GM12878 (cell line): ENCODE data around the gene FBXL15. TPM values are rescaled to one million over a fixed set of nuclear protein-coding genes. Genes with fewer than 3 reads are reported as not detected.

Source experiments
- ATAC-seq: fragments of 200-7000 bp; cut with Tn5 transposase; 3 replicates; pipeline ENCODE4 v1.9.1; 2020; ENCODE audit warnings: mild to moderate bottlenecking, moderate library complexity
- BruUV-seq: library from RNA; stranded (reverse); fragments of 400-500 nt; replicated peaks from 2 replicates; lab custom pipeline; 2021; lab: Mats Ljungman, UMichigan
- CTCF ChIA-PET: fragments of 300-600 bp; sonication (Branson Sonifier 250); formaldehyde crosslinking; extraction: SDS; loops from one replicate; lab custom pipeline; 2021; ENCODE audit warnings: inconsistent platforms; lab: Yijun Ruan, JAX
- POLR2A ChIA-PET: fragments of 350-600 bp; formaldehyde crosslinking; extraction: SDS; loops from one replicate; lab custom pipeline; 2021; ENCODE audit warnings: inconsistent platforms; lab: Charles Lee
- RAD21 ChIA-PET: fragments of 300-600 bp; sonication (Branson Sonifier 250); formaldehyde crosslinking; loops from one replicate; lab custom pipeline; 2023; ENCODE audit warnings: antibody characterized with exemption; ENCODE audit not compliant: unreplicated experiment; lab: Charles Lee
- SMC1A ChIA-PET: fragments of 300-600 bp; sonication (Branson Sonifier 250); formaldehyde crosslinking; loops from one replicate; lab custom pipeline; 2023; ENCODE audit not compliant: unreplicated experiment, uncharacterized antibody; lab: Charles Lee
- DNase-seq: peaks from one replicate; pipeline ENCODE4 v3.0.0-alpha.2; 2011; ENCODE audit warnings: low read depth, low spot score
- FAIRE-seq: peaks from 3 replicates; lab custom pipeline; 2011; peaks lifted over from hg19 to GRCh38; lab: Jason Lieb, UNC
- H2AFZ ChIP-seq: 2 replicates; pipeline ENCODE4 v1.6.0; 2011; ENCODE audit warnings: low read depth, low read length, control low read depth; ENCODE audit not compliant: control insufficient read depth
- H3K27ac ChIP-seq: 2 replicates; pipeline ENCODE4 v1.5.1; 2011; ENCODE audit warnings: control low read depth; ENCODE audit not compliant: control insufficient read depth, insufficient read depth
- H3K27me3 ChIP-seq, 2 experiments: replicated peaks in 1 of 2; 2 replicates each; pipeline versions ENCODE4 v1.6.0 to v1.6.1; 2011; ENCODE audit warnings: low read length in 1 of 2; ENCODE audit not compliant: control insufficient read depth in 2 of 2, insufficient read depth in 2 of 2
- H3K36me3 ChIP-seq, 2 experiments: 2 replicates each; pipeline ENCODE4 v1.5.1; 2011; ENCODE audit warnings: low read length in 1 of 2; ENCODE audit not compliant: control insufficient read depth in 2 of 2, insufficient read depth in 2 of 2
- H3K4me1 ChIP-seq: 2 replicates; pipeline ENCODE4 v1.6.1; 2011; ENCODE audit warnings: mild to moderate bottlenecking, low read length, moderate library complexity, mixed read lengths; ENCODE audit not compliant: control insufficient read depth, insufficient read depth
- H3K4me2 ChIP-seq: 2 replicates; pipeline ENCODE4 v1.6.0; 2011; ENCODE audit warnings: control low read depth; ENCODE audit not compliant: control insufficient read depth, insufficient read depth
- H3K4me3 ChIP-seq: fragments of 200-600 bp; sonication (generic); 2 replicates; pipeline ENCODE4 v1.5.1; 2016
- H3K79me2 ChIP-seq: 2 replicates; pipeline ENCODE4 v1.6.0; 2011; ENCODE audit warnings: low read length; ENCODE audit not compliant: control insufficient read depth, insufficient read depth
- H3K9ac ChIP-seq: 2 replicates; pipeline ENCODE4 v1.8.0; 2011; ENCODE audit warnings: low read length, control low read depth, mixed read lengths; ENCODE audit not compliant: control insufficient read depth, insufficient read depth
- H3K9me3 ChIP-seq: replicated peaks from 3 replicates; pipeline ENCODE4 v1.5.1; 2011; ENCODE audit warnings: mild to moderate bottlenecking, low read length; ENCODE audit not compliant: control insufficient read depth, insufficient read depth
- H4K20me1 ChIP-seq: 2 replicates; pipeline ENCODE4 v1.6.0; 2011; ENCODE audit not compliant: control insufficient read depth, insufficient read depth
- ATF7 ChIP-seq: fragments of 450-650 bp; IDR thresholded peaks from 2 replicates; pipeline ENCODE4 v1.6.1; 2016; ENCODE audit warnings: low read depth, mild to moderate bottlenecking
- DPF2 ChIP-seq: fragments of 450-650 bp; IDR thresholded peaks from 2 replicates; pipeline ENCODE4 v1.6.1; 2017; ENCODE audit warnings: mild to moderate bottlenecking
- MEF2B ChIP-seq: fragments of 450-650 bp; IDR thresholded peaks from 2 replicates; pipeline ENCODE4 v1.6.1; 2018; ENCODE audit warnings: mild to moderate bottlenecking, moderate library complexity; ENCODE audit not compliant: partially characterized antibody, poor library complexity, severe bottlenecking
- NFYB ChIP-seq: IDR thresholded peaks from 2 replicates; pipeline ENCODE4 v1.6.1; 2011; ENCODE audit warnings: low read depth, mild to moderate bottlenecking, low read length, improper control_type of control experiment, moderate library complexity; ENCODE audit not compliant: insufficient read depth
- NR2F1 ChIP-seq: fragments of 450-650 bp; conservative IDR thresholded peaks from 2 replicates; pipeline ENCODE4 v1.6.1; 2017; ENCODE audit warnings: mild to moderate bottlenecking
- RAD51 ChIP-seq: fragments of 450-650 bp; IDR thresholded peaks from 2 replicates; pipeline ENCODE4 v1.6.1; 2016; ENCODE audit warnings: moderate library complexity, mild to moderate bottlenecking, inconsistent platforms
- RFX5 ChIP-seq: IDR thresholded peaks from 2 replicates; pipeline ENCODE4 v1.6.1; 2011; ENCODE audit warnings: low read depth, low read length, improper control_type of control experiment
- TBL1XR1 ChIP-seq: IDR thresholded peaks from 2 replicates; pipeline ENCODE4 v1.6.1; 2012; ENCODE audit warnings: low read depth, low read length, improper control_type of control experiment
- TCF7 ChIP-seq: IDR thresholded peaks from 2 replicates; pipeline ENCODE4 v1.6.1; 2014; ENCODE audit warnings: antibody characterized with exemption, borderline replicate concordance
- WRNIP1 ChIP-seq: IDR thresholded peaks from 2 replicates; pipeline ENCODE4 v1.6.1; 2011; ENCODE audit warnings: low read depth, low read length, improper control_type of control experiment, borderline replicate concordance
- YBX1 ChIP-seq: fragments of 450-650 bp; IDR thresholded peaks from 2 replicates; pipeline ENCODE4 v1.6.1; 2016; ENCODE audit warnings: antibody characterized with exemption
- ZNF24 ChIP-seq: fragments of 450-650 bp; IDR thresholded peaks from 2 replicates; pipeline ENCODE4 v1.6.1; 2017; ENCODE audit warnings: antibody characterized with exemption, mild to moderate bottlenecking
- WGBS: methylation state at CpG from one replicate; pipeline ENCODE4 v1.1.6; 2016; ENCODE audit warnings: low lambda C conversion rate; ENCODE audit not compliant: insufficient replicate concordance, insufficient coverage; ENCODE audit errors: missing lambda C conversion rate; 5-methylcytosine and 5-hydroxymethylcytosine counted together
- in situ Hi-C: fragments of 300-500 bp; cut with MboI; formaldehyde crosslinking; loops from 9 replicates; pipeline ENCODE4 v1.14.3; 2018; ENCODE audit warnings: mixed read lengths
- intact Hi-C: fragments of 100-400 bp; cut with micrococcal nuclease; formaldehyde crosslinking; loops from one replicate; pipeline ENCODE4 v1.14.2; 2022; ENCODE audit not compliant: unreplicated experiment
- polyA plus RNA-seq, 11 experiments: library from polyadenylated mRNA; depleted of rRNA in 4 of 11; unstranded in 6 of 11; stranded (reverse) in 5 of 11; fragments of >200 nt; fragmentation: Nextera tagmentation in 4 of 11; fragmentation: Illumina TruSeq in 1 of 11; extraction: Ambion mirVana in 4 of 11; extraction: Trizol in 1 of 11; gene quantifications; 1 replicate in 1 of 11; 2 replicates in 10 of 11; pipeline versions ENCODE4 v1.2.1 to v1.2.3, GENCODE V29; 2011 to 2016; ENCODE audit warnings: inconsistent platforms in 2 of 11, missing spikeins in 2 of 11, low read depth in 1 of 11
- total RNA-seq, 4 experiments: library from RNA; depleted of rRNA in 3 of 4; stranded (reverse); fragments of >200 nt in 3 of 4; fragmentation: Illumina TruSeq in 1 of 4; extraction: Trizol in 1 of 4; gene quantifications; 2 replicates each; pipeline versions ENCODE4 v1.2.1 to v1.2.3, GENCODE V29; 2013 to 2021
- TF ChIP-seq, protein P1 (sequence below): IDR thresholded peaks from 2 replicates; pipeline ENCODE4 v1.6.1; 2011; ENCODE audit warnings: borderline replicate concordance, low read depth, mild to moderate bottlenecking, moderate library complexity, mixed read lengths, low read length; ENCODE audit not compliant: insufficient read depth; ENCODE audit errors: extremely low read length
- TF ChIP-seq, protein P2 (sequence below): fragments of 450-650 bp; IDR thresholded peaks from 2 replicates; pipeline ENCODE4 v1.6.1; 2017; ENCODE audit warnings: mild to moderate bottlenecking, moderate library complexity
- TF ChIP-seq, protein P3 (sequence below): fragments of 450-650 bp; IDR thresholded peaks from 2 replicates; pipeline ENCODE4 v1.6.1; 2017; ENCODE audit warnings: antibody characterized with exemption, mild to moderate bottlenecking, moderate library complexity

Gene FBXL15
- total and polyA plus RNA-seq, 10 of the 15 experiments (the other 5 are each of a cell fraction or from before 2014, with no cell fraction given): 0.13 to 21.3 (median 7.9) TPM

DNA sequence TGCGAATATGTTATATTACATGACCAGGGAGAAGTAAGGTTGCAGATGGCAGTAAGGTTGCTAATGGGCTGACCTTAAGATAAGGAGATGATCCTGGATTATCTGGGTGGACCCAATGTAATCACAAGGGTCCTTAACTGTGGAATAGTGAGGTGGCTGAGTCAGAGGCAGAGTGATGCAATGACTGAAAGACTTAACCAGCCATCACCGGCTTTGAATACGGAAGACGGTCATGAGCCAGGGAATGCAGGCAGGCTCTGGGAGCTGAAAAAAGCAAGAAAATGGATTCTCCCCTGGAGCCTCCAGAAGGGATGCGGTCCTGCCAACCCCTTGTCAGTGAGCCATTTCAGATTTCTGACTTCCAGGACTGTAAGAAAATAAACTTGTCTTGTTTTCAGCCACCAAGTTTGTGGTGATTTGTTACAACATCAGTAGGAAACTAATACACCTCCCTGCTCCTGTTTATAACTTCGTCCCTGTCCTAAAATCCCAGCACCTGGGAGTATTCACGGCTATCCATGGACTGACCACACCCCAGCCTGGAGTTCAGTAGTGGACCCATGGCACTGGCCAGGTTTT is 35.3 kb downstream of the FBXL15 start (continued):
- TF ChIP-seq RAD51 (no peak), YBX1 (no peak)

DNA sequence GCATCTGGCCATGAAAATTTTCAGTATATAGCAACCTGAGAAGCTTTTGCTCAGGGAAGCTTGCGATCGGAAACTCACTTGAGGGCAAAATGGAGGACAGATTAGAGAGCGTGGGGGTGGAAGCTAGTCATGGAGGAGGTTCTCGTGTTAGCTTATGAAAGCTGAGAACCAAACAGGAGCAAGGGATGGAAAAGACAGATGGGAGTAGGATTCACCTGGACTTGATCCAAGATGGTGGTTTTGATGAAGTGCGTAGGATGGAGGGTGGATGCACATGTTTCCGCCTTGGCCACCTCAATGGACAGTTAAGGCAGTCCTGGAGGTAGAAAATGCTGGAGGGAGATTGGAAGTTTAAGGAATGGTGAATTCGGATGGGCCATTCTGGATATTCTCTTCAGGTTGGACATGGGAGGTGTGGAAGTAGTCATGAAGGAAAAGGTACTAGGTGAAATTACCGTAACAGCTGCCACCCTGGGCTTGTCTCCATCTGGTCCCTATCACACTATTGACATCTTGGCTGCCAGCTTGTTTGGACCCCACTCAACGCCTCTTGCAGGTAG is 37.0 kb downstream of the FBXL15 start:
- POLR2A ChIA-PET: interaction anchor here (1.0 to 1.2 kb wide), 2 partner anchors 26 to 59 kb away, joined by 3 to 4 read pairs; no protein-coding TSS in a partner anchor
- TF ChIP-seq MEF2B (no peak), RFX5 (no peak), DPF2 (no peak), ZNF24 (no peak), NR2F1 (no peak), TBL1XR1 (no peak), TCF7 (no peak), WRNIP1 (no peak), ATF7 (no peak), NFYB (no peak)
- TF ChIP-seq, protein P1, sequence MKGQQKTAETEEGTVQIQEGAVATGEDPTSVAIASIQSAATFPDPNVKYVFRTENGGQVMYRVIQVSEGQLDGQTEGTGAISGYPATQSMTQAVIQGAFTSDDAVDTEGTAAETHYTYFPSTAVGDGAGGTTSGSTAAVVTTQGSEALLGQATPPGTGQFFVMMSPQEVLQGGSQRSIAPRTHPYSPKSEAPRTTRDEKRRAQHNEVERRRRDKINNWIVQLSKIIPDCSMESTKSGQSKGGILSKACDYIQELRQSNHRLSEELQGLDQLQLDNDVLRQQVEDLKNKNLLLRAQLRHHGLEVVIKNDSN: no peak
- TF ChIP-seq, protein P2, sequence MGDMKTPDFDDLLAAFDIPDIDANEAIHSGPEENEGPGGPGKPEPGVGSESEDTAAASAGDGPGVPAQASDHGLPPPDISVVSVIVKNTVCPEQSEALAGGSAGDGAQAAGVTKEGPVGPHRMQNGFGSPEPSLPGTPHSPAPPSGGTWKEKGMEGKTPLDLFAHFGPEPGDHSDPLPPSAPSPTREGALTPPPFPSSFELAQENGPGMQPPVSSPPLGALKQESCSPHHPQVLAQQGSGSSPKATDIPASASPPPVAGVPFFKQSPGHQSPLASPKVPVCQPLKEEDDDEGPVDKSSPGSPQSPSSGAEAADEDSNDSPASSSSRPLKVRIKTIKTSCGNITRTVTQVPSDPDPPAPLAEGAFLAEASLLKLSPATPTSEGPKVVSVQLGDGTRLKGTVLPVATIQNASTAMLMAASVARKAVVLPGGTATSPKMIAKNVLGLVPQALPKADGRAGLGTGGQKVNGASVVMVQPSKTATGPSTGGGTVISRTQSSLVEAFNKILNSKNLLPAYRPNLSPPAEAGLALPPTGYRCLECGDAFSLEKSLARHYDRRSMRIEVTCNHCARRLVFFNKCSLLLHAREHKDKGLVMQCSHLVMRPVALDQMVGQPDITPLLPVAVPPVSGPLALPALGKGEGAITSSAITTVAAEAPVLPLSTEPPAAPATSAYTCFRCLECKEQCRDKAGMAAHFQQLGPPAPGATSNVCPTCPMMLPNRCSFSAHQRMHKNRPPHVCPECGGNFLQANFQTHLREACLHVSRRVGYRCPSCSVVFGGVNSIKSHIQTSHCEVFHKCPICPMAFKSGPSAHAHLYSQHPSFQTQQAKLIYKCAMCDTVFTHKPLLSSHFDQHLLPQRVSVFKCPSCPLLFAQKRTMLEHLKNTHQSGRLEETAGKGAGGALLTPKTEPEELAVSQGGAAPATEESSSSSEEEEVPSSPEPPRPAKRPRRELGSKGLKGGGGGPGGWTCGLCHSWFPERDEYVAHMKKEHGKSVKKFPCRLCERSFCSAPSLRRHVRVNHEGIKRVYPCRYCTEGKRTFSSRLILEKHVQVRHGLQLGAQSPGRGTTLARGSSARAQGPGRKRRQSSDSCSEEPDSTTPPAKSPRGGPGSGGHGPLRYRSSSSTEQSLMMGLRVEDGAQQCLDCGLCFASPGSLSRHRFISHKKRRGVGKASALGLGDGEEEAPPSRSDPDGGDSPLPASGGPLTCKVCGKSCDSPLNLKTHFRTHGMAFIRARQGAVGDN: no peak
- TF ChIP-seq, protein P3, sequence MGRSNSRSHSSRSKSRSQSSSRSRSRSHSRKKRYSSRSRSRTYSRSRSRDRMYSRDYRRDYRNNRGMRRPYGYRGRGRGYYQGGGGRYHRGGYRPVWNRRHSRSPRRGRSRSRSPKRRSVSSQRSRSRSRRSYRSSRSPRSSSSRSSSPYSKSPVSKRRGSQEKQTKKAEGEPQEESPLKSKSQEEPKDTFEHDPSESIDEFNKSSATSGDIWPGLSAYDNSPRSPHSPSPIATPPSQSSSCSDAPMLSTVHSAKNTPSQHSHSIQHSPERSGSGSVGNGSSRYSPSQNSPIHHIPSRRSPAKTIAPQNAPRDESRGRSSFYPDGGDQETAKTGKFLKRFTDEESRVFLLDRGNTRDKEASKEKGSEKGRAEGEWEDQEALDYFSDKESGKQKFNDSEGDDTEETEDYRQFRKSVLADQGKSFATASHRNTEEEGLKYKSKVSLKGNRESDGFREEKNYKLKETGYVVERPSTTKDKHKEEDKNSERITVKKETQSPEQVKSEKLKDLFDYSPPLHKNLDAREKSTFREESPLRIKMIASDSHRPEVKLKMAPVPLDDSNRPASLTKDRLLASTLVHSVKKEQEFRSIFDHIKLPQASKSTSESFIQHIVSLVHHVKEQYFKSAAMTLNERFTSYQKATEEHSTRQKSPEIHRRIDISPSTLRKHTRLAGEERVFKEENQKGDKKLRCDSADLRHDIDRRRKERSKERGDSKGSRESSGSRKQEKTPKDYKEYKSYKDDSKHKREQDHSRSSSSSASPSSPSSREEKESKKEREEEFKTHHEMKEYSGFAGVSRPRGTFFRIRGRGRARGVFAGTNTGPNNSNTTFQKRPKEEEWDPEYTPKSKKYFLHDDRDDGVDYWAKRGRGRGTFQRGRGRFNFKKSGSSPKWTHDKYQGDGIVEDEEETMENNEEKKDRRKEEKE: no peak

More for the DNA sequence above, 37.0 kb downstream of the FBXL15 start:
- H3K36me3 ChIP-seq: no peaks in the 10 kb centered on the region; a peak in 1 of 4 replicates
- no peaks in the 10 kb centered on the region for H3K9me3 ChIP-seq
- H4K20me1 ChIP-seq: no peaks in the 10 kb centered on the region
- intact Hi-C loops (no loop called here), in situ Hi-C loops (no loop called here)
- ChIA-PET RAD21 (no interaction called here), SMC1A (interaction anchor here (1.2 kb wide), 1 partner anchor 17 kb away, joined by 3 read pairs; no protein-coding TSS in a partner anchor), CTCF (no interaction called here)
- peaks cover 1% of the 10 kb centered on the region; the same call in 1 of the 2 replicates for H3K79me2 ChIP-seq
- H3K4me2 ChIP-seq: no peak overlapping the region
- H3K4me1 ChIP-seq: peaks cover 20% of the 10 kb centered on the region
- ATAC-seq: no peak
- no peaks in the 10 kb centered on the region for H3K27me3 ChIP-seq
- H3K27ac ChIP-seq: no peak overlapping the region
- DNase-seq: no peak
- H3K9ac ChIP-seq: no peak overlapping the region
- no TSS peak for BruUV-seq
- FAIRE-seq: no peak
- 93% methylated on average over 9 of the region's 9 CpGs for WGBS
- H2AFZ ChIP-seq: no peak overlapping the region
- no peak overlapping the region for H3K4me3 ChIP-seq
